ENCODE results near the gene AP2B1.
"Not testable (repeated sequence)": the region's sequence is repeated elsewhere in the genome, so short reads cannot be mapped to it uniquely, and the experiment has no call there.

AP2B1 gene

DNA sequence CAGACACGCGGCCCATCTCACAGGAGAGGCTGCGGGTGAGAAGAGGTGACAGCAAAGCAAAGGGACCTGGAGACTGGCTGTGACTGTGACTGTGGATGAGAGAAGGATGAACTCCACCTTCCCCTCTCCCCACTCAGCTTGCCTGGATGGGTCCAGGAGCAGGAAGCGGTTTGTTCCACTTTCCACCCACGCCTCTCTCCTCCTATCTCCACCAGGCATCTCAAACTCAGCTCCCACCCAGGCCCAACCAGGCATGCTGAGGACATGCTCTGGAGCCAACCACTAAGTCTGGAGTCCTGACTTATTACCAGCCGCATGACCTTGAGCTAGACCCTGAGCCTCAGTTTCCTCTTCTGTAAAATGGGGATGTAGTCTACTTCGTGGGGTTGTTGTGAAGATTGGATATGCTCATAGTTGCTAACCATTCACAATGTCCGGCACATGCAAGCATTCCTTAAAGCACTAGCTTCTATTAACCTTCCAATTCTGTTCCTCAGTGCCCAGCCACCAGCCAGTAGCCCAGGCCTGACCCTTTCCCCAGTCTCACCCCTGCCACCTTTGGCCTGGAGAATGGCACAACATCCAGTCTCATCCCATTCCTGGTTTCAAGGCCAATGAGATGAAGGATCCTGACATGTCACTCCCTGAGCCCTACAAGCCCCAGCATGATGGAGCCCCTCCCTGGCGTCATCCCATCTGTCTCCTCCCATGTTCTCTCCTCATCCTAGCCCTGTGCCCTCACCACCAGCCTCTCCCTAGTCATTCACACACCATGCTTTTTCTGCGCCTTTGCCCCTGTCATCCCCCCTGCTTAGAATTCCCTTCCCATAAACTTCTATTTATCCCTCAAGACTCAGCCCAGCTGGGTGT, 163.6 kb downstream of the AP2B1 start:
- DNase-seq: no peak

DNA sequence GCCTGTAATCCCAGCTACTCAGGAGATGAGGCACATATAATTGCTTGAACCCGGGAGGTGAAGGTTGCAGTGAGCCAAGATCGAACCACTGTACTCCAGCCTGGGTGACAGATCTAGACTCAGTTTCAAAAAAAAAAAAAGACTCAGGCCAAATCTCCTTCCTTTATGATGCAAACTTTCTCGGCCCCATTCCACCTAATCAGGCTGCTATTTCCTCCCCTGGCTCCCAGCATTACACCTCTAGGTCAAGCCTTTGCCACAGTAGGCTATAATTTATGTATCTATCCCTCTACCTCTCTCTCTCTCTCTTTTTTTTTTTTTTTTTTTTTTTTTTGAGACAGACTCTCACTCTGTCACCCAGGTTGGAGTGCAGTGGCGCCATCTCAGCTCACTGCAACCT, 164.4 kb downstream of the AP2B1 start:
- DNase-seq: not testable (repeated sequence)

DNA sequence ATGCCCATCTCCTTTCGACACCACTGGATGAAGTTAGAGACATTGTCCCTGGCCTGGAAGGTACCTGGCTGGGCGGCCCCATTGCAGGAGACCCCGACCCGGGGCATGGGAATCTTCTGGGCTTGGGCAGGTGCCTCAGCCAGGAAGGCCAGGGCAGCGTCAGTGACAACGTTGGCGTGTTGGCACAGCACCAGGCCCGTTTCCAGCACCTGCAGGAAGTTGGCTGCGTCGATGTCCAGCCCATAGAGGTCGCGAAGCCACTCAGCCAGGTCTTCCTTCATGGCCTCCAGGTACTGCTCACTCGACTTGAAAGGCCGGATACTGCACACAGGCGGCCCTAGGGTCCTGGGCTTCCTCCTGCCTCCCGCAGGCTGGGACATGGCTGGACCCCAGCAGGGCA, 165.3 kb downstream of the AP2B1 start:
- DNase-seq: no peak

DNA sequence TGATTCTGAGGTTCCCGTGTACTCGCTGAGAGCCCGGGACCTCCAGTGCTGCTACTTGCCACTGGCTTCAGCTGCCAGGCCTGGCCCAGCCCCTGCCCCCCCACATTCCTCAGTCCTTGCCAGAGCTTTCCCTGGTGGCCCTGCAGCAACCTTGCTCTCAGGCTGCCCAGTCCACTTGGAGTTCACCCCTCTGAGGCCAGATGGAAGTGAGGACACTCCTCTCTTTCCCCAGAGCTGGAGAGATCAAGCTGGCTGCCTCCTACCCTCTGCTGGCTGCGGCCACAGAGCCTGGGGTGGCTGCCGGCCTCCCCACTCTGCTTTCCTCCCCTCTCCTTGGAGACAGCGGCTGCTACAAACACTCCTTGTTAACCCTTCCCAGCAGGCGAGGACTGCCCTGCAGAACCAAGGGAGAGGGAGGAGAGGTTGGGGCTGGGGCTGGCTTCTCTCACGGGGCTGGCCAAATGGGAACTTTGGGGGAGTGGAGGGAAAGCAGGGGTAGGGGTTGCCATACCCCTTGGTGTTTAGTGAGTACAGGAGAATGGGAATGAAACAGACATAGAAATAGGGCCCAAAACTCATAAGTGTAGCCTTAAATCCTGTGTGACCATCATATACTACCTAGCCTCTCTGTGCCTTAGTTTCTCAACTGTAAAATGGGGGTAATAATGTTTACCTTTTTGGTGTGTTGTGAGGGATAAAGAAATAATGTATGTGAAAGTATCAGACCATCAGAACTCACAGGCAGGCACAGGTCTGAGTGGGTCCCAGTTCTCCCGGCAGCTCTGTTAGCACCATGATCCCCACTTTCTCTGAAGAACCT, 166.0 kb downstream of the AP2B1 start, which contains the start of gene GAS2L2:
TSS of gene GAS2L2 (minus strand) at position 295 of the 820 bp plus-strand sequence. CDS start 389 bp downstream, outside the sequence.
- DNase-seq: no peak

DNA sequence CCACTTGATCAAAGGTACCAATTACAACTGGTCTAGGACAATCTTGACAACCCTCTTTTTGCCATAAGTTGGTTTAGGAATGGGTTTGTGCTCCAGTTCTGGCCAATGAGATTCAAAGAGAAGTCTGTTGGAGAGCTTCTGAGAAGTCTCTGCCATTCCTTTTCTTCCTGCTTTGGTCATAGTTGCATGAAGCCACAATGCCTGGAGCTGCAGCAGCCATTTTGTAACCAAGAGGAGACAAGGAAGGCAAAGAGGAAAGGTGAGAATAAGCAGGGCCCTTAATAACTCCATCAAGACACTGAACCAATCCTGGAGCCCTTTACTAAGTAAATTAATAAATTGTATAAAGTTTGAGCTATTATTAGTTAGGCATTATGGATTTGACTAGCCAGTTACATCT, 170.1 kb downstream of the AP2B1 start:
- no peak for DNase-seq

DNA sequence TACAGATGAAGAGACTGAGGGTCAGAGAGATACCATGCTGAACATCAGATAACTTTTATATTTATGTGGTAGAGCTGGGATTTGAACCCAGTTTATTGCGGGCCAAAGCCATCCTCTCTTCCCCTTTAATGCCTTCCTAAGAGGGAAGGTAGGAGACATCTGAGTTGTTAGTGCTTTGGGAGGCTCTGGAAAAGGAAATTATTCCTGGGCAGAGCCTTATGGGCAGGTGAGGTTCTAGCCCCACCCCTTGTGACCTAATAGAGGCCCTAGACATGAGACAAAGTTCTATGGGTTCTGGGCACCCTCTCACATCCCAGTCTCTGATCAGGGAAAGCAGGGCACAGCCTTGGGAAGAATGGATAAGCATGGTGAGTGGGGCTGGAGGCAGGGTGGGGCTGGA, 173.5 kb downstream of the AP2B1 start, which contains the start of gene C17orf50:
TSS of gene C17orf50 (plus strand) at position 301 of the 400 bp plus-strand sequence. CDS start at position 356, 55 bp downstream.
- no peak for DNase-seq

DNA sequence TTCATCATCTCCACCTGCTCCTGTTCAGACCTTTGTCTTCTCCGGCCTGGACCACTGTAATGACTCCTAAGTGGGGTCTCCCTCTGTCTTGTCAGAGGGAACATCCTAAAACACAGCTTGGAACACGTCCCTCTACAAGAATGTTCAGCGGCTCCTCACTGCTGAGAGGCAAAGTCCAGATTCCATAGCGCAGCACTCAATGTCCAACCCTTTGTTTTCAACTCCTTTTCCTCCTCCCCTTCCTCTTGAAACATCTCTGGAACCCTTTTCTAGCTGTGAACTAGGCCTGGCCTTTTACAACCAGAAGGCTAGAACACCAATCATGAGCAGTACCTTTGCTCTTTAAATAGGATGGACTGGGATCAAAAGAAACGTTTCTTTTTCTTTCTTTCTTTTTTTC, 174.5 kb downstream of the AP2B1 start:
- no peak for DNase-seq

DNA sequence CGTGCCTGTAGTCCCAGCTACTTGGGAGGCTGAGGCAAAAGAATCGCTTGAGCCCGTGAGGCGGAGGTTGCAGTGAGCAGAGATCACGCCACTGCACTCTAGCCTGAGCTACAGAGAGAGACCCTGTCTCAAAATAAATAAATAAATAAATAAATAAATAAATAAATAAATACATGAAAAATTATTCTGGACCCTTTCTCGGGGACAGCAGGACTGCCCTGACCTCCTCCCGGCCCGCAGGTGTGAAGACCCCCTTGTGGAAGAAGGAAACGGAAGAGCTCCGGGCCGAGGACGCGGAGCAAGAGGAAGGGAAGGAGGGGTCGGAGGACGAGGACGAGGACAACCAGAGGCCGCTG, 176.6 kb downstream of the AP2B1 start:
- no peak for DNase-seq

DNA sequence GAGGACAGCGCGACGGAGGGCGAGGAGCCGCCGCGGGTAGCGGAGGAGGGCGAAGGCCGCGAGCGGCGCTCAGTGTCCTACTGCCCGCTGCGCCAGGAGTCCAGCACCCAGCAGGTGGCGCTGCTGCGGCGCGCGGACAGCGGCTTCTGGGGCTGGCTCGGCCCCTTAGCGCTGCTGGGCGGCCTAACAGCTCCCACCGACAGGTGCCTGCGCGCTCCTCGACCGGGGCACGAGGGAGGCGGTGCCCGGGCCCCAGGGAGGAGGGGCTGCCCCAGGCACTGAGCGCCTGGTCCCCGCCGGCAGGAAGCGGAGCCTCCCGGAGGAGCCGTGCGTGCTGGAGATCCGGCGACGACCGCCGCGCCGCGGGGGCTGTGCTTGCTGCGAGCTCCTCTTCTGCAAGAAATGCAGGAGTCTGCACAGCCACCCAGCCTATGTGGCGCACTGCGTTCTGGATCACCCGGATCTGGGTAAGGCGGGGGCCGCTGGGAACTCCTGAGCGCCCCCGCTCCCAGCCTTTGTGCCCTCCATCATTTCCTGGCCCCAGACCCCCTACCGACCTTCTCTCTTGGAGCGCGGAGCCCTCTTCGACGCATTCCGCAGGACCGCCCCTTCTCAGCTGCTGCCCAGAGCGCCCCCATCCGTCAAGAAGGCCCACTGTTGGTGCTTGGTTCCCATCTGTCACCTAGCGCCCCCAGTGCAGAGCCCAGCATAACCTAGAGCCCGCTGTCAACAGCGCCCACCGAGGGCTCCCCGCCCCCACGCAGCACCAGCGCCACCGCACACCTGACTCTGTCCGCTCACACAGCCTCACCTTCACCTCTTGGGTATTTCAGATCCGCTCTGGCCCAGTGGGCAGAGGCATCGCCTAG, 177.2 kb downstream of the AP2B1 start:
- peak; percentile 83 for DNase-seq

DNA sequence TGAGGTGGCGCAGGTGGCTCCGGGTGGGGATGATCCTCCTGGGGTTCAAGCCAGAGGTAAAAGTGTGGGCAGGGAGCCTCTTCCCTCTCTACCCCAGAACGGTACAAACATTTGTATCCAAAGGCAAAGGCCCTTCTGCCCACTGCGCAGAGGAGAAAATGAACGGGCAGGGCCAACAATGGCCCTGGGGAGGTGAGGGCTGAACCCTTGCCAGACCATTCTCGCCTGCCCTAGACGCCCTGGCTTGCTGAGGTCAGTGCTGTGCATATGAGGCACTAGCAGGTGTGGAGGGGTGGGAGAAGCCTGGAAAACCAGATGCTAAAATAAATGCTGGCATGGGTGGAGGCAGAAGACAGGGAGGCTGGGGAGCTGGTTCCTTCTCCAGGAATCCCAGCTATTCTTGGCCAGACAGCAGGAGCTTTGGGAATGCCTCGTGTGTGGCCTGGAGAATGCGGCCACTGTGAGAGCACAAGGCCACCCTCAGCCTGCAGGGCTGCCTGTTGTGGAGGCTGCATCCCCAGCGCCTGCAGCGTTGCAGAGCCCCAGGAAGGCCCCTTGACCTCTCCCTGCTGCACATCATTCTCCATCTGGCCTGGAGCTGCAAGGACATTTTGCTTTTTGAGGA, 178.1 kb downstream of the AP2B1 start:
- DNase-seq: no peak

DNA sequence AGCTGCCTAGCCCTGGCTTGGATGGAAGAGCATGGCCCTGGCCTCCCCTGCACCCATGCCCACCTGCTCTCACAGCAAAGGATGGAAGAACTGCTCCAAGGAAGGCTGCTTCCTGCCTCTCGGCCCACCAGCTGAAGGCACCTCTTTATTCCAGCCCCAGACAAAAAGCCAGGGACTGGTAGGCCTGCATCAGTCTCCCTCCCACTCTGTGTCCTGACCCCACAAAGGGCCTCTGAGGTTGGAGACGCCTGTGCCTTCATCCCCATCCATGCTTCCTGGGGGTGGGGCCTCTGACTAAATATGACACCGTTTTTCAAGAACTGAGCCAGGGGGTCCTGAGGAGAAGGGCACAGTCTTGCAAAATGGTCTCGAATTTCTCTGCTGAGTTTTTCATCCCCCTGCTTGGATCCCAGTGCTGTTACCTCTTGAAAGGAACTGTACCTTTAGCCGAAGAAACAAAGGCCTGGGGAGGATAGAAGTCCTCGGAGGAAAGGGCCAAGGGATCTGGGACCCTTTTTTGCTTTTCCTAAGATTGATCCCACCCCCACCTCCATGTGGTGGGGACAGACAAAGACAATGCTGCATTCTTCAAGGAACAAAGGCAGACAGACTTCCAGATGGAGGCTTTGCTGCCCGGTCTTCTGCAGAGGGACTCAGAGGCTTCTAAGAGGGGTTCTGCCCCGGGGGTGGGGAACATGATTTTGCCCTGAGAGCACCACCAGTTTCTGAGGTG, 178.8 kb downstream of the AP2B1 start:
- no peak for DNase-seq

DNA sequence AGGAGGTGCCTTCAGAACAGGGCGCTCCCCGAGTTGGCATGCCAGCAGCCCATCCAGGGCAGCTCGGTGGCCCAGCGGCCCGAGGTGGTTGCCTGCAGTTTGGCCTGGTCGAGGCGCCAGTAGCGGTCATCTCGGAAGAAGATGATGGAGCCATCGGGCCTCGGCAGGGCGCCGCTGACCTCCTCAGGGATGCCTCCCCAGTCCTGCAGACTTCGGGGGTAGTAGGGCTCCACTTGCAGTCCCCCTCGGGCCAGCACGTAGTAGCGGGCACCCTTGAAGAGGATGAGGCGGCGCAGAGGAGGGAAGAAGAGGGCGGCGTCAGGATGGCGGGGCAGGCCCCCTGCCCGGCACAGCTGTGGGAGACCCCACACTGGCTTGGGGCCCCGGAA, 179.4 kb downstream of the AP2B1 start:
- DNase-seq: no peak

DNA sequence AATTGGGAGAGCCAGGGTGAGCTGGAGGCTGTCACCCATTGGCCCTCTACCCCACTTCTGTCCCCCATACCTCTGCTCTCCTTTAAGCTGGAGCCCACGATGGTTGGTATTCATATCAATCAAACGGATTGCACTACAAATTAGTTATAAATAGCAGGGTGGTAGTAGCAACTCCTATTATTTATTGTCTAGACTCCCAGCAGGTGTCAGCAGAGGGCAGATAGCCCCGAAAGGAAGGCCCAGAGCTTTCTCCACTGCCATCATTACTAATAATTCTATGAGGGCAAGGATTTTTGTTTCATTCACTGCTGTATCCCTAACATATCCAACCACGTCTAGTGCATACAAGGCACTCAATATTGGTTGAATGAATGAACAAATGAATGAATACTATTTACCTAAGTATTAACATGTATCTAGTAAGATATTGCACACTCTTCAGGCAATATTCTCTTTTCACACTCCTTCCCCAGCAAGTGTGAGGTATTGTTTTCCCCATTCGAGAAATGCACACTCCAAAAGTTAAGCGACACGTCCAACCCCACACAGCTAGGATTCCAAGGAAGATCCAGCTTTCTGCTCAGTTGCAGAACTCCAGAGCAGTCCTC, 179.9 kb downstream of the AP2B1 start:
- peak; percentile 29 for DNase-seq

DNA sequence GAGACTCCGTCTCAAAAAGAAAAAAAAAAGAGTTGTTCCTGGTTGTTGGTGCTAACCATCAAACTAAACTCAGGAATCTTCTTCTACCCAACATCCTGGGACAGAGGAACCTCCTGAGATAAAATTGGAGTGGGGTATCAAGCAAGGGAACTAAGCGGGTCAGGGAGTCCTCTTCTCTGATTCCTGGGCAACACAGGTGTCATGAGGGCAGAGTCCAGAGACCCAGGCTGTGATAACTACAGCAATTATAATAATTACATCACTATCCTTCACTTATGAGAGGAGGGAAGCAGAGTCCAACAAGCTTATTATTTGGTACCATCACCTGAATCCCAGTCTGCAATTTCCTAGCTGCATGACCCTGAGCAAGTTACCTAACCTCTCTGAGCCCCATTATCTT, 181.7 kb downstream of the AP2B1 start:
- no peak for DNase-seq

DNA sequence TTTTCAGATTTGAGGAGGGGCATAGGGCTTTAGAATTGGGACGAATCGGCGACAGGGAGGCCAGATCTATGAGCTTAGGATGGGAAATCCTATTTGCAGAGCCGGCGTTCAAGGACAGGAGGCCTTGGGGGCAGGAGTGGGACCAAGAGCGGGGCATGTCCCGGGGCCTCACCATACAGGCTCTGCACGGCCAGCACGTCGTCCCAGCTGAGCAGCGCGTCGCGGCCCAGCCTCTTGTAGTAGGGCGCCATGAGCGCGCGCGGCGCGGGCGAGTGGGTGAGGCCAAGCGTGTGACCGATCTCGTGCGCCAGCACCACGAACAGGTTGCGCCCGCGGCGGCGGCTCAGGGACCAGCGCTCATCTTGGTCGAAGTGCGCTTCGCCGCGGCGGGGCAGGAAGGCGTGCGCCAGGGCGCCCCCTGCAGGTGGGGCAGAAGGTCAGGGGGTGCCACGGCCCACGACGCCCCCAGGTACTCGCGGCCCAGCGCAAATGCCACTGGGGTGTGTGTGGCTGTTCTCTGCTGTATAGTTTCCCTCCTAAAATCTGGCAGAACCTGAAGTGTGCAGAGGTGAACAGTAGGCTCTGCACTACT, 182.9 kb downstream of the AP2B1 start:
- no peak for DNase-seq

DNA sequence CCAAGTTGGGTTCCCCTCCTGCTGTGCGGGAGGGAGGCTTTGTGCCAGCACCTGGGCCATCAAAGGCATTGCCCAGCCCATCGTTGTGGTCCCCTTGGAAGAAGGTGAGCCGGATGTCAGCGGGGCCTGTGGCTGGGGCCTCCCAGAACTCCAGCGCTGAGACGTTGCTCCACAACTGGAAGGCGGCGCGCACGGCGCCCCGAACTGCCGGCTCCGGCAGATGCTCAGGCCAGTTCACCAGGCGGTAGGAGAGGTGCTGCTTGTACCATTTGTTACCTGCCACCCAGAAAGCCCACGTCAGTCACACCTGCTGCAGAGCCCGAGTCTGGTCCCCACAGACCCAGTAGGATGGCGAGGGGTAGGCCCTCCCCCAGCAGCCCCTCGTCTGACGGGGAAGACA, 186.0 kb downstream of the AP2B1 start:
- no peak for DNase-seq

DNA sequence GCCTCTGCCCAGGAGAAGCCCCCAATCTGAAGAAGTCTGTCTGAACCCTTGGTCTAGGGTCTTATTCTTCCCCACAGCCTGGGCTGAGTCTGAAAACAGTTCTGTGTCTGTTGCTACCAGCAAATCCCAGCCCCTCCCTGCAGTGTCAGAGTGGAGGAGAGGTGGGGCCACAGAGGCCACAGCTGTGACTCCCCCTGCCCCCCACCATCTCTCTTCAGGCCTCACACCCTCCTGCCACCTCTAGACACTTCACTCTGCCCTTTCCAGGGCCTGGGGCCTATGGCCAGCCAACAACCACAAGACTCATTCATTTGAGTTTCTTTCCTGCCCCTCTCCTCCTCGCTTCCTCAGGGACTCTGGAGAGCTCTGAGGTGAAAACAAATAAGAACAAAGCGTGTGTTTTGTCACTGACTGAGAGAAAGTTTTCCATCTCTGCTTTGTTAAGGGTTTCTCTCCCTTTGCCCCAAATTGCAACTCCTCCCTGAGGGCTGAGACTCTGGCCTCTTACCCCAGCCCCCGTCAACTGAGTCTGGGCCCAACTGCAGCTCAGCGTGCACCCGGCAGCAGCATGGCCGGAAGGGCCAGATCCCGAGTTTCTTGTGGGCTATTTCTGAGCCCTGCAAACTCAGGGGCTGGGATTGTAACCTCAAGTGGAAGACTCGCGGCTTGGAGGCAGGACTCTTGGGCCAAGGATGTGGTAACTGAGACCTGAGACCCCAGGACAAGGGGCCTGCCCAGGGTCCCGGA, 186.7 kb downstream of the AP2B1 start:
- DNase-seq: no peak

DNA sequence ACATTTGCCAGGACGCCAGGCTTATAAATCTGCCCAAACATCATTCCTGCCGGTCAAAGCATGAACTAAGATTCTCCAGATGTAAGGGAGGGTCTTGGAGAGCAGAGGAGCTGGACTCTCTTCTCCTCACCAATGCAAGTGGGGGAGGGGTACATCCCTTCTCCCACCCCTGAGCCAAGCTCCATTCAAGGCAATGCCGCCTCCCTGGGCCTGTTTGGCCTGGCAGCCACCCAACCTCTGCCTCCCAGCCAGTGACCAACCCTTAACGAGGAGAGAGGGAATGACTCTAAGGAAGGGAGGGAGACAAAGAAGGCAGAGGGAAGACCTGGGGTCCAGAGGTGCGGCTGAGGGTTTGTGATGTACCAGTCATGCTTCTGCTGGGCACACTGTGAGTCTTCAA, 187.4 kb downstream of the AP2B1 start:
- no peak for DNase-seq

DNA sequence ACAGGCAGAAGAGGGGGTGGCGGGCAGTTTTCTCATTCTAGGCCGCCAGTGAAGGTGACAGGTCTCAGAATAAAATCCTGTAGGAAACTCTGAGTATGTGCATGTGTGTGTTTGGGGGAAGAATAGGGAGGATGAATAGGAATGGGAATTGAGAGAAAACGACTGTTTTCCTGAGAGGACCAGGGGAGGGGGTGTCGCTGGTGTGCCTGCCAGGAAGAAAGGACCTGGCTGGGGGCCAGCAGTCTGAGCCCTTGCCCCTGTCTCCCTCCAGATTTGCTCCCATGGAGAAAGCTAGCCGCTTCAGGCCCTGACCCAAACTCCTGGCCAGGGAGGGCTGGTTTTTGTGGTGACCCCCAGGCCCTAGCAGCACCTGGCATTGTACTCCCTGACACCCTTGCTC, 187.9 kb downstream of the AP2B1 start:
- DNase-seq: no peak

DNA sequence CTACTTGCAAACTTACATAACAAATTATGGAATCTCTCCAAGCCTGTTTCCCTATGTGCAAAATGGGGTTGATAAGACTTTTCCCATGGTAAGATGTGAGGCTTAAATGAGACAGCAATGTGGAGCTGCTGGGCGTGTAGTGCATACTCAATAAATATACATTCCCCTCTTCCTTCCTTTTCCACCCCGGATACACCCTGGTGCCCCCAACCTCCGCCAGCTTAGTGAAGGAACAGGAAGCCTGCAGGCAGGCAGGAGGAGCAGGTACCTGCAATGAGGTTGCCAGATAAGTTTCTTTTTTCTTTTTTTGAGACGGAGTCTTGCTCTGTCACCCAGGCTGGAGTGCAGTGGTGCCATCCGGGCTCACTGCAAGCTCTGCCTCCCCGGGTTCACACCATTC, 188.5 kb downstream of the AP2B1 start:
- no peak for DNase-seq
